ENCODE results near the gene ARSB.

DNA sequence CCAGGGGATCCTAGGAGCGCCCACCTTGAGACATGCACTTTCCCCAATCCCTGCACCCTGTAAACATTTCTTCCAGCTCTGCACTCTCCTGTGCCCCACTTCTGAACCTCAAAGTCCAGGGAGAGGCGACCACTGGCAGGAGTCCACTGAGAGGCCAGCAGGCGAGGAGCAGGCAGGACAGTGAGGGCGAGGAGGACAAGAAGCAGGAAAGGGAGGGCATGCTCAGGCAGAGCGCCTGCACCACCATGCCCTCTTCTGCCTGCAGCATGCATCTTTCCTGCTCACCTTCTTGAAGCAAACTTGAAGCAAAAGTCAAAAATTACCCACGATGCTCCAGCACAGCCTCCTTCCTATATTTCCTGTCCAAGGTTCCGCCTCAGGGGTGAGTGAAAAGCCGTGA is 10.1 kb downstream of the ARSB start:
- no peak for TF ChIP-seq CTCF (IDR thresholded peaks at IDR 0.05)
- TF ChIP-seq POLR2A (IDR thresholded peaks at IDR 0.05), result no peak
- no peak for TF ChIP-seq POLR2AphosphoS5 (IDR thresholded peaks at IDR 0.05)
- TF ChIP-seq EP300 (IDR thresholded peaks at IDR 0.05; ENCODE audit: low read depth), result no peak

All from transverse colon (tissue), 4 donors.